ENCODE data around the gene FHIP1B. TPM values are rescaled to one million over a fixed set of nuclear protein-coding genes. Genes with fewer than 3 reads are reported as not detected.
A peak's percentile ranks its signal among the peaks of the same experiment; 100 is the strongest.

FHIP1B gene
- total RNA-seq, 4 donors from 2014 or later, result 13.0 to 50.4 (median 20.0) TPM

GRCh38 chr11:6270584-6271246 lies 36.3 kb upstream of the FHIP1B start:
- WGBS, 2 donors (ENCODE audit: low coverage in 1 of 2), result 79 to 89% methylated on average over 3 to 13 of the region's 41 CpGs
- Histone ChIP-seq H3K9me3 (no peaks in the 10 kb centered on the region), H3K27ac (no peak overlapping the region), H3K36me3 (no peaks in the 10 kb centered on the region), H3K4me1 (peaks cover 0 to 9% (median 0%) of the 10 kb centered on the region in 3 donors), H3K27me3 (peaks cover 8% of the 10 kb centered on the region), H3K4me3 (no peak overlapping the region)
- no peak for TF ChIP-seq POLR2AphosphoS5 (IDR thresholded peaks at IDR 0.05)
- no peak for TF ChIP-seq CTCF (IDR thresholded peaks at IDR 0.05)
- TF ChIP-seq EP300 (IDR thresholded peaks at IDR 0.05), result no peak
- no peak for TF ChIP-seq POLR2A (IDR thresholded peaks at IDR 0.05)
- no peak for ATAC-seq

- no peak for TF ChIP-seq POLR2A (IDR thresholded peaks at IDR 0.05)
- no peak for TF ChIP-seq CTCF (IDR thresholded peaks at IDR 0.05)
- no peak for TF ChIP-seq POLR2AphosphoS5 (IDR thresholded peaks at IDR 0.05)
- TF ChIP-seq EP300 (IDR thresholded peaks at IDR 0.05), result no peak
- H3K27me3 ChIP-seq, result peaks cover 8% of the 10 kb centered on the region
- H3K27ac ChIP-seq, result no peak overlapping the region
- H3K36me3 ChIP-seq, result no peaks in the 10 kb centered on the region
- H3K4me1 ChIP-seq, result peaks cover 0 to 9% (median 0%) of the 10 kb centered on the region in 3 donors
- no peaks in the 10 kb centered on the region for H3K9me3 ChIP-seq
- H3K4me3 ChIP-seq, result no peak overlapping the region
- WGBS, 2 donors (ENCODE audit: low coverage in 1 of 2), result 100% methylated on average over 1 of the region's 24 CpGs; no CpG with 5 or more reads in 1 of the 2 donors
- no peak for ATAC-seq
Measured at GRCh38 chr11:6269994-6270393, 35.6 kb upstream of the FHIP1B start.

GRCh38 chr11:6268820-6269219 lies 34.4 kb upstream of the FHIP1B start:
- Histone ChIP-seq H3K36me3 (no peaks in the 10 kb centered on the region), H3K4me1 (peaks cover 0 to 9% (median 0%) of the 10 kb centered on the region in 3 donors), H3K27ac (no peak overlapping the region), H3K4me3 (no peak overlapping the region), H3K27me3 (peaks cover 8% of the 10 kb centered on the region), H3K9me3 (no peaks in the 10 kb centered on the region)
- TF ChIP-seq POLR2A (IDR thresholded peaks at IDR 0.05) (no peak), CTCF (IDR thresholded peaks at IDR 0.05) (no peak), POLR2AphosphoS5 (IDR thresholded peaks at IDR 0.05) (no peak), EP300 (IDR thresholded peaks at IDR 0.05) (no peak)
- 82 to 100% methylated on average over 1 of the region's 1 CpG for WGBS, 2 donors (ENCODE audit: low coverage in 1 of 2)
- ATAC-seq, result no peak

DNA sequence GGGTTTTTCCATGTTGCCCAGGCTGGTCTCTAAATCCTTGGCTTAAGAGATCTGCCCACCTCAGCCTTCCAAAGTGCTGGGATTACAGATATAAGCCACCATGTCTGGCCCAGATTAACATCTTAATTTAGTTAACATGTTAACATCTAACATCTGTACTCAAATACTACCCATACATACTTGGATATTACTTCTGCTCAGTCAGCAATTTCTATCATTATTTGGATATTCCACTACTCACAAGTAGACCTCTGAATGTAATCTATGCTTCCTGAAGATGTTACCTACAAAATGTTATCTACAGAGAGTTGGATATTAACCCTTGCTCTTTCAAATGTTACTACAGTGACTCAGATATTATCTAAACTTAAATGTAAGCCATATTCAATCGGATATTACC lies 29.2 kb upstream of the FHIP1B start:
- Histone ChIP-seq H3K4me1 (peaks cover 0 to 16% (median 10%) of the 10 kb centered on the region in 3 donors), H3K9me3 (no peaks in the 10 kb centered on the region), H3K27me3 (peaks cover 24% of the 10 kb centered on the region), H3K36me3 (no peaks in the 10 kb centered on the region), H3K27ac (no peak overlapping the region), H3K4me3 (no peak overlapping the region)
- WGBS, 2 donors (ENCODE audit: low coverage in 1 of 2), result 93 to 100% methylated on average over 1 of the region's 1 CpG
- TF ChIP-seq CTCF (IDR thresholded peaks at IDR 0.05) (no peak), EP300 (IDR thresholded peaks at IDR 0.05) (no peak), POLR2AphosphoS5 (IDR thresholded peaks at IDR 0.05) (no peak), POLR2A (IDR thresholded peaks at IDR 0.05) (no peak)
- no peak for ATAC-seq

DNA sequence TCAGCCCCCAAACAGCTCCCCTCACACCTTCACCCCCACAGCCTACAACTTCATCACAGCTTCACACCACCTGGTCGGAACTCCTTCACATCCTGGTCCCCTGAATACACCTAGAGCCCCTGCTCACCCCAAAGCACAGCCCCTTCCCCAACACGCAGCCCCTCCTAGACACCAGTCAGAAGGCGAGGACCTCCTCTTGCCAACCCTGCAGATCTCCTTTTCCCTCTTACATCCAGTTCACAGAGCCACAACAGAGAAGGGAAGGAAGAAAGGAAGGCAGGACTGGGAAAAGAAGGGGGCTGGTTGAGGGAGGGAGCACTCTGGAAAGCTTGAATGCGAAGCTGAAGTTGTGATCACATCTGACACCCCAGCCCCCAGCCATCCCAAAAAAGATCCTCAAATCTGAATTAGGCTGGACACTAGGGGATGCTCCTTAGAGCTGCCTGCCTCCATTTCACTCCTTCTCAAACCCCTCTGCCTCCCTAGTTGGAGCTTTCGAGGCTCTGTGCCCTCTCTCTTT lies 25.8 kb upstream of the FHIP1B start:
- no peak for ATAC-seq
- Histone ChIP-seq H3K4me3 (peak overlapping the region in 1 of 2 donors; percentile 53), H3K9me3 (no peaks in the 10 kb centered on the region), H3K27ac (no peak overlapping the region), H3K36me3 (no peaks in the 10 kb centered on the region), H3K4me1 (peaks cover 0 to 21% (median 13%) of the 10 kb centered on the region in 3 donors), H3K27me3 (peaks cover 41% of the 10 kb centered on the region)
- TF ChIP-seq EP300 (IDR thresholded peaks at IDR 0.05), result no peak
- no peak for TF ChIP-seq CTCF (IDR thresholded peaks at IDR 0.05)
- TF ChIP-seq POLR2A (IDR thresholded peaks at IDR 0.05), result no peak
- WGBS, 2 donors (ENCODE audit: low coverage in 1 of 2), result 18 to 47% methylated on average over 2 to 3 of the region's 5 CpGs

All from gastroesophageal sphincter (tissue), 4 donors.